Neural cell (in vitro differentiated cells): ENCODE data around the gene SMO.

ENCODE experiments used
- EP300 ChIP-seq: fragments of 450-650 bp; conservative IDR thresholded peaks from 2 replicates; pipeline ENCODE4 v1.6.1; 2014; ENCODE audit warnings: antibody characterized with exemption, mild to moderate bottlenecking, moderate library complexity; ENCODE audit not compliant: poor library complexity, severe bottlenecking
- EZH2 ChIP-seq: fragments of 200-600, 300-800 bp; shearing (Covaris generic), sonication (generic); IDR thresholded peaks from 2 replicates; pipeline ENCODE4 v1.6.1; 2014; ENCODE audit warnings: antibody characterized with exemption, low read length, borderline replicate concordance, mild to moderate bottlenecking; ENCODE audit not compliant: insufficient read depth, poor library complexity, severe bottlenecking
- POLR2AphosphoS5 ChIP-seq: IDR thresholded peaks from 2 replicates; pipeline ENCODE4 v1.6.1; 2012
- RAD21 ChIP-seq: fragments of 450-650 bp; conservative IDR thresholded peaks from 2 replicates; pipeline ENCODE4 v1.6.1; 2014; ENCODE audit warnings: antibody characterized with exemption, mild to moderate bottlenecking, moderate library complexity
- SMC3 ChIP-seq: fragments of 450-650 bp; conservative IDR thresholded peaks from 2 replicates; pipeline ENCODE4 v1.6.1; 2014; ENCODE audit warnings: antibody characterized with exemption, mild to moderate bottlenecking, moderate library complexity; ENCODE audit not compliant: poor library complexity
- TF ChIP-seq, protein P1 (sequence below): IDR thresholded peaks from 2 replicates; pipeline ENCODE4 v1.6.1; 2012; ENCODE audit warnings: borderline replicate concordance
- TF ChIP-seq, protein P2 (sequence below): fragments of 450-650 bp; IDR thresholded peaks from 2 replicates; pipeline ENCODE4 v1.5.1; 2014; ENCODE audit warnings: antibody characterized with exemption, mild to moderate bottlenecking, moderate library complexity; ENCODE audit not compliant: poor library complexity, severe bottlenecking

GRCh38 chr7:129193892-129194291 is 5.5 kb downstream of the SMO start:
- TF ChIP-seq, protein P1, sequence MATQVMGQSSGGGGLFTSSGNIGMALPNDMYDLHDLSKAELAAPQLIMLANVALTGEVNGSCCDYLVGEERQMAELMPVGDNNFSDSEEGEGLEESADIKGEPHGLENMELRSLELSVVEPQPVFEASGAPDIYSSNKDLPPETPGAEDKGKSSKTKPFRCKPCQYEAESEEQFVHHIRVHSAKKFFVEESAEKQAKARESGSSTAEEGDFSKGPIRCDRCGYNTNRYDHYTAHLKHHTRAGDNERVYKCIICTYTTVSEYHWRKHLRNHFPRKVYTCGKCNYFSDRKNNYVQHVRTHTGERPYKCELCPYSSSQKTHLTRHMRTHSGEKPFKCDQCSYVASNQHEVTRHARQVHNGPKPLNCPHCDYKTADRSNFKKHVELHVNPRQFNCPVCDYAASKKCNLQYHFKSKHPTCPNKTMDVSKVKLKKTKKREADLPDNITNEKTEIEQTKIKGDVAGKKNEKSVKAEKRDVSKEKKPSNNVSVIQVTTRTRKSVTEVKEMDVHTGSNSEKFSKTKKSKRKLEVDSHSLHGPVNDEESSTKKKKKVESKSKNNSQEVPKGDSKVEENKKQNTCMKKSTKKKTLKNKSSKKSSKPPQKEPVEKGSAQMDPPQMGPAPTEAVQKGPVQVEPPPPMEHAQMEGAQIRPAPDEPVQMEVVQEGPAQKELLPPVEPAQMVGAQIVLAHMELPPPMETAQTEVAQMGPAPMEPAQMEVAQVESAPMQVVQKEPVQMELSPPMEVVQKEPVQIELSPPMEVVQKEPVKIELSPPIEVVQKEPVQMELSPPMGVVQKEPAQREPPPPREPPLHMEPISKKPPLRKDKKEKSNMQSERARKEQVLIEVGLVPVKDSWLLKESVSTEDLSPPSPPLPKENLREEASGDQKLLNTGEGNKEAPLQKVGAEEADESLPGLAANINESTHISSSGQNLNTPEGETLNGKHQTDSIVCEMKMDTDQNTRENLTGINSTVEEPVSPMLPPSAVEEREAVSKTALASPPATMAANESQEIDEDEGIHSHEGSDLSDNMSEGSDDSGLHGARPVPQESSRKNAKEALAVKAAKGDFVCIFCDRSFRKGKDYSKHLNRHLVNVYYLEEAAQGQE = no peak
- TF ChIP-seq, protein P2, sequence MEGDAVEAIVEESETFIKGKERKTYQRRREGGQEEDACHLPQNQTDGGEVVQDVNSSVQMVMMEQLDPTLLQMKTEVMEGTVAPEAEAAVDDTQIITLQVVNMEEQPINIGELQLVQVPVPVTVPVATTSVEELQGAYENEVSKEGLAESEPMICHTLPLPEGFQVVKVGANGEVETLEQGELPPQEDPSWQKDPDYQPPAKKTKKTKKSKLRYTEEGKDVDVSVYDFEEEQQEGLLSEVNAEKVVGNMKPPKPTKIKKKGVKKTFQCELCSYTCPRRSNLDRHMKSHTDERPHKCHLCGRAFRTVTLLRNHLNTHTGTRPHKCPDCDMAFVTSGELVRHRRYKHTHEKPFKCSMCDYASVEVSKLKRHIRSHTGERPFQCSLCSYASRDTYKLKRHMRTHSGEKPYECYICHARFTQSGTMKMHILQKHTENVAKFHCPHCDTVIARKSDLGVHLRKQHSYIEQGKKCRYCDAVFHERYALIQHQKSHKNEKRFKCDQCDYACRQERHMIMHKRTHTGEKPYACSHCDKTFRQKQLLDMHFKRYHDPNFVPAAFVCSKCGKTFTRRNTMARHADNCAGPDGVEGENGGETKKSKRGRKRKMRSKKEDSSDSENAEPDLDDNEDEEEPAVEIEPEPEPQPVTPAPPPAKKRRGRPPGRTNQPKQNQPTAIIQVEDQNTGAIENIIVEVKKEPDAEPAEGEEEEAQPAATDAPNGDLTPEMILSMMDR = no peak
- TF ChIP-seq EZH2 (no peak), SMC3 (no peak), POLR2AphosphoS5 (no peak), EP300 (no peak), RAD21 (no peak)
